Pons (tissue), 1 donor: ENCODE measurements around the gene CLCA4.
"Not testable (repeated sequence)": the region's sequence is repeated elsewhere in the genome, so short reads cannot be mapped to it uniquely, and the experiment has no call there.

Experiments used
- DNase-seq: peaks from one replicate; pipeline ENCODE4 v3.0.0-alpha.2; 2016; ENCODE audit warnings: low spot score

Gene CLCA4

DNA sequence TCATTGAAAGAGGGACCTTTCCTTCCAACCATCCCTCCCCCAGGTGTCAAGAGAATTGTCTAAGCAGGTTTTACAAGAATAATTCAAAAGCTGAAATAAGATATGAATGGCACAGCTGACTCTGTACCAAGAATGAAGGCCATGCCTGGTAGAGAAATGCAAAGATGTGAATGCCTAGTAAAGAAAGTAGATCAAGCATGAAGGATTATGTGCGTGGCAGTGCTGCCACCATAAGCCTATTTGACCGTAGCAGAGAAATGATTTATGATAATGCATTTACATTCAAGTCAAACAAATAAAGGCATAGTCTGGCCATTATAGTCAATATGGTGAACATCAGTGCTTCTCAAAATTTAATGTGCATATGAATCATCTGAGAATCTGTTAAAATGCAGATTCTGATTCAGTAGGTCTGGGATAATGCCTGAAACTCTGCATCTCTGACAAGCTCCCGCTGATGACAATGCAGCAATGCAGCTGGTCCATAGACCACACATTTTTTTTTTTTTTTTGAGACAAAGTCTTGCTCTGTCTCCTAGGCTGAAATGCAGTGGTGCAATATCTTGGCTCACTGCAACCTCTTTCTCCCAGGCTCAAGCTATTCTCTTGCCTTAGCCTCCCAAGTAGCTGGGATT, 16.6 kb upstream of the CLCA4 start:
- DNase-seq = no peak

- no peak for DNase-seq
Observed at GRCh38 chr1:86537928-86538695, 8.8 kb upstream of the CLCA4 start.

DNA sequence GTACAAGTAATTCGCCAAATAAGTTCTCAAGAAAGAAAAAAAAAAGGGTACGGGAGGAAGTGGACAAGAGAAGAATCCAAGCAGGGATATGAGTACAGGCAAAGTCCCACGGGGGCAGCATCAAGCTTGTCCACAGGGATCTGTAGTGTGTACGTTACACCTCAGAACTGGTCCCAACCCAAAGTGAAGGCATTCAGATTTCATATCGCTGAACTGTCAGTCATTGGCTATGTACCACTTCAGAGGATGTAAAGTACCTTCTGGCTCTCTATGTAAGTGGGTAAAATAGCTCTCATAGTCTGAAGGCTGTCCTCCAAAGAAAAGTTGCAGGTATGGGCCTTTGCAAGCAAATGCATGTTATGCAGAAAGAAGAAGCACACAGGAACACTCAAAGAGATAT, 8.1 kb upstream of the CLCA4 start:
- DNase-seq = no peak

GRCh38 chr1:86541859-86542258, 5.0 kb upstream of the CLCA4 start:
- no peak for DNase-seq

DNA sequence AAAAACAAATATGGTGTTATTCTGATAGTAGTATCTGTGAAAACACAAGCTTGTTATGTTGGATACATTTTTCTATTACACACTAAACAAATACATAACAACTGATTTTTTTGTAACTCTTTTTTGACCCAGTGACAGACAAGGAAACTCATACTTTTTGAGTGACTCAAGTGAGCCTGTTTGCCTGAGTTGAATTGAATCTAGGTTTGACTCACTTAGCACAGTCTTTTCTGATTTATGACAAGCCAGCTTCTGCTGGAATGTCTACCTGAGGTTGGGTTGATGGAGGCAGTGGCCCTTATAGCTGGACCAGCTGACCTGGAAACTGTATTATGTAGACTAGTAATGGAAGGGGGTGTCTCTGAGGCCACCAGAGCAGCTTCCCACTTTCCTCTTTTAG, 4.2 kb upstream of the CLCA4 start:
- no peak for DNase-seq

DNA sequence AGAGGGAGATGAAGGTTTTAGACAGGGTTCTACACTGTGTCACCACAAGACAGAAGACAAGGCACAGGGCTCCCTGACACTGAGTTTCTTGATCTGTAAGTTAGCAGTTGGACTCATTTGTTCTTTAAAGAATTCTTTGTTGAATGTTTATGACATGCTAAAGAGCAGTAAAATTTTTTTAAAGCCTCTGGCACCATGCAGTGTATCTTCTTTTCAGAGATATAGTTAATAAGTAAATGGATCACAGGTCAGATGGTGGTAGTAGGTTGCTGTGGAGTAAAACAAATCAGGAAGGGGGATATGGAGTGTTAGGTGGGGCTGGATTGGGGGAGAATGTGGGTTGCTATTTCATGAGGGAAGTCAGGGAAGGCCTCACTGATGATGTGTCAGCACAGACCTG, 2.0 kb downstream of the CLCA4 start:
- peak; percentile 9 for DNase-seq

- no peak for DNase-seq
Observed at GRCh38 chr1:86551305-86551704, 4.4 kb downstream of the CLCA4 start.

- DNase-seq = no peak
Observed at GRCh38 chr1:86552376-86552775, 5.5 kb downstream of the CLCA4 start.

- DNase-seq = no peak
Observed at GRCh38 chr1:86557739-86558138, 10.9 kb downstream of the CLCA4 start.

GRCh38 chr1:86563849-86564248, 17.0 kb downstream of the CLCA4 start:
- DNase-seq = no peak

DNA sequence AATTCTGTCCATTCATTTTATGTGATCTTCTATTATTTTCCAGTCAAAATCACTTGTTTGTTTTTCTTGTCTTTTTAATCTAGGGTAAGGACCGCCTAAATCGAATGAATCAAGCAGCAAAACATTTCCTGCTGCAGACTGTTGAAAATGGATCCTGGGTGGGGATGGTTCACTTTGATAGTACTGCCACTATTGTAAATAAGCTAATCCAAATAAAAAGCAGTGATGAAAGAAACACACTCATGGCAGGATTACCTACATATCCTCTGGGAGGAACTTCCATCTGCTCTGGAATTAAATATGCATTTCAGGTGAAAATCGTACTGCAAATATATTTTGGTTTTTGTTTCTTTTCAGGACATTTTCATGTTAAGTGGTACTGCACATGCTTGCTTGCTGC, 20.5 kb downstream of the CLCA4 start:
- DNase-seq = no peak

DNA sequence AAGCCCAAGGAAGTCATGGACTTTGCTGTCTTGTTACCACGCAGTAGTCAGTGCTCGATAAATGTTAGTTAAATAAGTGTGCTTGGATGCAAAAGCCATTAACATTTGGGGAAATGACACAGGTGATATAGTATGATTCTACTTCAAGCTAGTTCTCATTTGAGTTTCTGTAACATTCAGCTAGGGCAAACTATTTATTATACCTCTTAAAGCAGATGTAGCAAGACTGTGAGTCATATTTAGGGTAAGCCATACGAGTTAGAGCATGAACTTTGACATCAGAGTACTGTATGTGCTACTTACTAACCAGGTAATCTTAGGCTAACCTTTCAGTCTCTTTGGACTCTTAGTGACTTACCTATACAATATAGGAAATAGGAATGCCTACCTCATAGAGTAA, 21.0 kb downstream of the CLCA4 start:
- no peak for DNase-seq

GRCh38 chr1:86573763-86574484, 27.0 kb downstream of the CLCA4 start:
- DNase-seq = no peak

GRCh38 chr1:86581231-86581630, 34.4 kb downstream of the CLCA4 start:
- no peak for DNase-seq

DNA sequence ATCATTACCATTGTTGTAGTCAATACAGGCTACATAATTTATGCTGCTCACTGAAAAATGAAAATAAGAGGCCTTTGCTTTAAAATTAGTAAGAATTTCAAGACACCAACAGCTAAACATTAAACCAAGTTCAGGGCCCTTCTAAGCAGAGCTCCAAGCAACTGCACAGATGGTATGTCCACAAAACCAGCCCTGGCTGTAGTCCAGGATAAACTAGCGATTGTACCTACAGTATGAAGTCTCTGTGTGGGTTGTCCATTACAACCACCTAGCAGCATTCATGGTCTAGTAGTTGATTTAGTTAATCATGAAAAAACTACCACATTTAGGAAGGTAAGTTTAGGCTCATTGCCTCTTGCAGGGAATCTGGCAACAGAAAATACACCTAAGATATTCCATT, 35.3 kb downstream of the CLCA4 start:
- no peak for DNase-seq

- DNase-seq = no peak
Observed at GRCh38 chr1:86583032-86583431, 36.2 kb downstream of the CLCA4 start.

DNA sequence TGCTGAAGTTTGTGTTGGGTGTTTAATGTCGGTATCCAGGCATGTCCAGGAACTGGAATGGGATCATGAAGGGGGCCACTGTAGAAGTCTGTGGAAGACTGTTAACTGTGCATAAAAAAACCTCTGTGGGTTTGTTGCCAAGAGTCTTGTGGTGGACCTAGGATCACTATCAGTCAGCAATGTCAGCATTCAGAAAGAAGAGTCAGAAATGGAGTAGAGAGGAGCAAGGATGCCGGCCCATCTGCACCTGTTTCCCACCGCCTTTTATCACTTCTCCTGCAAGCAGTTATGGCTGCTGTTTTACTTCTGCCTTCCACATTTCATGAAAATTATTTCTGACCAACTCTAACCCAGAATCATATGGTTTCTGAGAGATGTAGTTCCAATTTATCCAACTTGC, 36.7 kb downstream of the CLCA4 start:
- no peak for DNase-seq

DNA sequence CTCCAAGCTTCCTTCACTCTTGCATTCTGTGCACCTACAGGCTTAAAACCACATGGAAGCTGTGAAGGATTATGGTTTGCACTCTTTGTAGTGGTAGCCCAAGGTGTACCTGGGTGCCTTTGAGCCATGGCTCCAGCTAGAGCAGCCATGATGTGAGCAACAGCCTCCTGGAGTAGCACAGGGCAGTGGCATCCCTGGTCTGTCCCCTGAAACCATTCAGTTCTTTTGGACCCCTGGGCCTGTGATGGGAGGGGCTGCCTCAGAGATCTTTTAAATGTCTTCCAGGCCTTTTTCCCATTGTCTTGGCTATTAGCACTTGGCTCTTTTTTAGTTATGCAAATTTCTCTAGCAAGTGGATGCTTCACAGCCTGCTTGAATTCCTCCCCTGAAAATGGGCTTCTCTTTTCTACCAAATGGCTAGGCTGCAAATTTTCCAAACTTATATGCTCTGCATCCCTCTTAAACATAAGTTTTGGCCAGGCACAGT, 47.4 kb downstream of the CLCA4 start:
- no peak for DNase-seq

- DNase-seq = no peak
Observed at GRCh38 chr1:86596224-86596623, 49.3 kb downstream of the CLCA4 start.

GRCh38 chr1:86596741-86597290, 49.9 kb downstream of the CLCA4 start:
- DNase-seq = no peak

DNA sequence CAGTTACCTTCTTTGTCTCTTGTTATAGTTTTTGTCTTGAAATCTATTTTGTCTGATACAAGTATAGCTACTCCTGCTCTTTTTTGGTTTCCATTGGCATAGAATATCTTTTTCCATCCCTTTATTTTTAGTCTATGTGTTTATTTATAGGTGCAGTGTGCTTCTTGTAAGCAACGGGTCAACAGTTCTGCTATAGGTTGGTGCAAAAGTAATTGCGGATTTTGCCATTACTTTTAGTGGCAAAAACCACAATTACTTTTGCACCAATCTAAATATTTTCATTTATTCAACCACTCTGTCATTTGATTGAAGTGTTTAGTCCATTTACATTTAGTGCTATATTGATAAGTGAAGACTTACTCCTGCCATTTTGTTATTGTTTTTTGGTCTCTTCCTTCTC, 59.2 kb downstream of the CLCA4 start:
- DNase-seq = not testable (repeated sequence)

DNA sequence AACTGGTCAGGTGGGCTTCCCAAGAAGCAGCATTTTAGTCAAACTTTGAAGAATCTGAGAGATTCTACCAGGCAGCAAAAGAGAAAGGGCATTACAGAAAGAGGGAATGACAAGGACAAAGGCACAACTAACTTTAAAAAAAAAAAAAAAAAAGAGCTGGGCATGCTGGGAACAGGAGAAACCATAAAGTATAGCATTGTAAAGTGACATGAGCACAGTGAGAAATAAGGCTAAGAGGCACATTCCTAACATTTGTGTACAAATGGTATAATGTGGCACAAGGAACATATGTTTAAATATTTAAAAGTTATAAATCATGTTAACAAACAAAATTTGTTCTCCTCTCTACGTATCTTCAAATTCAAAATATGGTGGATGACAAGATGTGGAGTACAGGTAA, 69.6 kb downstream of the CLCA4 start:
- no peak for DNase-seq

DNA sequence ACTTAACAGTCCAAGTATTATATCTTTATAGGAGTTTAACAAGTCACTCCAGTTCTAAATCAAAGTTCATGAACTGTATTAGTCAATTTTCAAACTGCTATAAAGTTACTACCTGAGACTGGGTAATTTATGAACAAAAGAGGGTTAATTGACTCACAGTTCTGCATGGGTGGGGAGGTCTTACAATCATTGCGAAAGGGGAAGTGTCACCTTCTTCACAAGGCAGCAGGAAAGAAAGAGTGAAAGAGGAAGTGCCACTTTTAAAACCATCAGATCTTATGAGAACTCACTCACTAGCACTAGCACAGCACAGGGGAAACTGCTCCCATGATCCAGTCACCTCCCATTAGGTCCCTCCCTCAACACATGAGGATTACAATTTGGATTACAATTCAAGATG, 70.0 kb downstream of the CLCA4 start:
- peak; percentile 81 for DNase-seq
